BJ (cell line): ENCODE measurements around the gene AOAH. TPM values are rescaled to one million over a fixed set of nuclear protein-coding genes. Genes with fewer than 3 reads are reported as not detected.

ENCODE experiments used
- CTCF ChIA-PET: fragments of 350-600 bp; formaldehyde crosslinking; extraction: SDS; loops from one replicate; lab custom pipeline; 2021; ENCODE audit warnings: antibody characterized with exemption, inconsistent platforms; lab: Yijun Ruan, JAX
- POLR2A ChIA-PET: fragments of 300-600 bp; sonication (Branson Sonifier 250); formaldehyde crosslinking; extraction: SDS; loops from one replicate; lab custom pipeline; 2021; ENCODE audit warnings: antibody characterized with exemption; lab: Charles Lee
- DNase-seq: peaks from one replicate; pipeline ENCODE4 v3.0.0-alpha.2; 2011; ENCODE audit warnings: low read depth
- H3K27me3 ChIP-seq: 2 replicates; pipeline ENCODE4 v1.6.0; 2011; ENCODE audit warnings: low read length; ENCODE audit not compliant: control insufficient read depth, insufficient read depth
- H3K36me3 ChIP-seq: 2 replicates; pipeline ENCODE4 v1.5.1; 2011; ENCODE audit warnings: low read length; ENCODE audit not compliant: control insufficient read depth, insufficient read depth
- H3K4me3 ChIP-seq: 2 replicates; pipeline ENCODE4 v1.5.1; 2011; ENCODE audit warnings: low read depth, mild to moderate bottlenecking, control low read depth, low read length
- polyA plus RNA-seq: library from polyadenylated mRNA; depleted of rRNA; stranded (reverse); fragments of >200 nt; gene quantifications from 2 replicates; pipeline ENCODE4 v1.2.3, GENCODE V29; 2011
- TF ChIP-seq, protein P1 (sequence below): IDR thresholded peaks from 2 replicates; pipeline ENCODE4 v1.5.1; 2011; ENCODE audit warnings: low read depth, mild to moderate bottlenecking, control low read depth, inconsistent platforms, low read length, moderate library complexity; ENCODE audit not compliant: insufficient read depth

Gene AOAH
- polyA plus RNA-seq, 1 experiment = not detected

DNA sequence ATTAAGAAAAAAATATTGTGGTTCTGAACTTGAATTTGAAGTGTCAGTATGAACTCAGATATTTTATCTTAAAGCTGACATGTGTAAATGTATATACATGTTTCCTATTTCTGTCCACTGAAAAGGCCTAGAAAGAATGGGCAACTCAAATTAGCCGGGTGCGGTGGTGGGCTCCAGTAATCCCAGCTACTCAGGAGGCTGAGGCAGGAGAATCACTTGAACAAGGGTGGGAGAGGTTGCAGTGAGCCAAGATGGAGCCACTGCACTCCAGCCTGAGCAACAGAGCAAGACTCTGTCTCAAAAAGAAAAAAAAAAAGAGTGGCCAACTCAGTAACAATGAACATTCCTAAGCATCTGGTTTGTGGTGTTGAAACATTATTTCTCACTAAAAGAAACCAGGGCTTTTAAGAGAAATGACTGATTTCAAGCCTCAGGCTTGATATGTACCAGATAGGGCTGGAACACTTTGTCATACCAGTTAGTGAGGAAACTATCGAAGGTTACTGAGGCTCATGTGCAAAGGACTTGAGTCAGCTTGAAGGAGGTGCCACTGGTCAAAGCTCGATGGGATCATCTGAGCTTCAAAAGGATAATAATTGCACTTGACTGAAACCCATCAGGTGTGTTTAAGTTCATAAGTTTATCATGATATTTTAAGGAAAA lies 40.5 kb downstream of the AOAH start:
- Histone ChIP-seq H3K27me3 (no peaks in the 10 kb centered on the region), H3K36me3 (no peaks in the 10 kb centered on the region), H3K4me3 (no peak overlapping the region)
- CTCF ChIA-PET = interaction anchor here (1.2 to 2.5 kb wide), 2 partner anchors 9 to 13 kb away, joined by 3 to 12 read pairs; no protein-coding TSS in a partner anchor
- POLR2A ChIA-PET = no interaction called here
- TF ChIP-seq, protein P1, sequence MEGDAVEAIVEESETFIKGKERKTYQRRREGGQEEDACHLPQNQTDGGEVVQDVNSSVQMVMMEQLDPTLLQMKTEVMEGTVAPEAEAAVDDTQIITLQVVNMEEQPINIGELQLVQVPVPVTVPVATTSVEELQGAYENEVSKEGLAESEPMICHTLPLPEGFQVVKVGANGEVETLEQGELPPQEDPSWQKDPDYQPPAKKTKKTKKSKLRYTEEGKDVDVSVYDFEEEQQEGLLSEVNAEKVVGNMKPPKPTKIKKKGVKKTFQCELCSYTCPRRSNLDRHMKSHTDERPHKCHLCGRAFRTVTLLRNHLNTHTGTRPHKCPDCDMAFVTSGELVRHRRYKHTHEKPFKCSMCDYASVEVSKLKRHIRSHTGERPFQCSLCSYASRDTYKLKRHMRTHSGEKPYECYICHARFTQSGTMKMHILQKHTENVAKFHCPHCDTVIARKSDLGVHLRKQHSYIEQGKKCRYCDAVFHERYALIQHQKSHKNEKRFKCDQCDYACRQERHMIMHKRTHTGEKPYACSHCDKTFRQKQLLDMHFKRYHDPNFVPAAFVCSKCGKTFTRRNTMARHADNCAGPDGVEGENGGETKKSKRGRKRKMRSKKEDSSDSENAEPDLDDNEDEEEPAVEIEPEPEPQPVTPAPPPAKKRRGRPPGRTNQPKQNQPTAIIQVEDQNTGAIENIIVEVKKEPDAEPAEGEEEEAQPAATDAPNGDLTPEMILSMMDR = no peak
- DNase-seq = no peak

DNA sequence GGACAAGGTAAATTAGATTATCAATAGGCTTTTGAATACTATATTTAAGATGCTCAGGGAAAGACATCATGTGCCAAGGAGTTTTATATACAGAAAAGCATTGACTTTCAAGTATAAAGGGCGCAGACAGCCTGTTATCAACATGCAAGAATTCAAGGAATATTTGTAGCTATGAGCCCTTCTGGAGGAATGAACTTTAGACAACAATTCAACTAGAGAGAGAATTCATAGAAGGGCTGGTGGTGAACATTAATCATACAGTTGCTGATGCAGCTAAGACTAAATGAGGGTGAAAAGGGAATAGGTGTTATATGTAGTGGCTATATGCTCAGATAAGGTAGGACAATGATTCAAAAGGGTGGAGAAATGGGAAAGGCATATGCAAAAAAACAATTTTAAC lies 41.2 kb downstream of the AOAH start:
- no peak for DNase-seq
- no peak overlapping the region for H3K4me3 ChIP-seq
- CTCF ChIA-PET = no interaction called here
- TF ChIP-seq, protein P1 = no peak
- H3K36me3 ChIP-seq = no peaks in the 10 kb centered on the region
- POLR2A ChIA-PET = no interaction called here
- H3K27me3 ChIP-seq = no peaks in the 10 kb centered on the region

DNA sequence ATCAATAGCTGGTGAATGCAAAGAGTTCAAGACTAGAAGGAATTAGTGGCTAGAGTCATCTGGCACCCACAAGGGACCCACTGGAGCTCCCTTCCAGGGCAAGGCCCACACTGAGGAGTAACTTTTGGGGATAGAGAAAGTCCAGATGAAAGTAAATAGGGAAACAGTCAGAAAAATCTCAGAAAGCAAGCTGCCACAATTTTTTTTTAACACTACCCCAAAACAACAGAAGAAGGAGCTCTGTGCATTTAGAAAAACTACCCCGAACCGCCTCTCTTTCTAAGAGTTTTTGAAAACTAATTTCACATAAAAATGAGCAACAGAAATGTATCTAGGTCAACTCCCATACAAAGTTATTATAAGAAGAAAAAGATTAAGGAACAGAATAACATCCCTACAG lies 42.2 kb downstream of the AOAH start:
- Histone ChIP-seq H3K36me3 (no peaks in the 10 kb centered on the region), H3K27me3 (no peaks in the 10 kb centered on the region), H3K4me3 (no peak overlapping the region)
- POLR2A ChIA-PET = no interaction called here
- CTCF ChIA-PET = interaction anchor here (0.7 to 3.2 kb wide), 3 partner anchors 11 to 205 kb away, joined by 3 to 12 read pairs (median 4); no protein-coding TSS in a partner anchor
- no peak for DNase-seq
- TF ChIP-seq, protein P1 = no peak

DNA sequence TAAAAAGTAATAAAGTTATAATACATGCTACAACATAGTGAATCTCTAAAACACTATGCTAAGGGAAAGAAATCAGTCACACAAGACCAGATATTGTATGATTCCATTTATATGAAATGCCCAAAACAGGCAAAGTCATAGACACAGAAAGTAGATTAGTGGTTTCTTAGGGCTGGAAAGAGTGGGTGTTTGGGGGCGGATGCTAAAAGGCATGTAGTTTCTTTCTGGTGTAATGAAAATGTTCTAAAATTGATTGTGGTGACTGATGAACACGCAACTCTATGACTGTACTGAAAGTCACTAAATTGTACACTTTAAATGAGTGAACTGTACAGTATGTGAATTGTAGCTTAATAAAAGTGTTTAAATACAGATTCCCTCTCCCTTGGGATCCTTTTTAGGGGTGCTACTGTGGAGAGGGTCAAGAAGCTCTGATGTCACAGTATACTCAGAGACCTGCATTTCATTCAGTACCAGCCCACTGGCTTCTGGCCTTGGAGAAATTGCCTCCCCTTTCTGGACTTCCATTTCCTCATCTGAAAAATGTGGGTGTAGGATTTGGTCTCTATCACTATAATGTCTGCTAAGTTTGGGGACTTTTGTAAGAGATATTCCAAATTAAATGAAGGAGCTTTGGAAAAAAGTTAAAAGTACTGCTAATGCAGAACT lies 46.4 kb downstream of the AOAH start:
- TF ChIP-seq, protein P1 = no peak
- Histone ChIP-seq H3K27me3 (peaks cover 1% of the 10 kb centered on the region; the same call in 1 of the 2 replicates), H3K4me3 (no peak overlapping the region), H3K36me3 (no peaks in the 10 kb centered on the region)
- CTCF ChIA-PET = interaction anchor here (0.6 to 2.2 kb wide), 5 partner anchors 8 to 926 kb away, joined by 3 to 9 read pairs (median 3); no protein-coding TSS in a partner anchor
- POLR2A ChIA-PET = no interaction called here
- DNase-seq = no peak

DNA sequence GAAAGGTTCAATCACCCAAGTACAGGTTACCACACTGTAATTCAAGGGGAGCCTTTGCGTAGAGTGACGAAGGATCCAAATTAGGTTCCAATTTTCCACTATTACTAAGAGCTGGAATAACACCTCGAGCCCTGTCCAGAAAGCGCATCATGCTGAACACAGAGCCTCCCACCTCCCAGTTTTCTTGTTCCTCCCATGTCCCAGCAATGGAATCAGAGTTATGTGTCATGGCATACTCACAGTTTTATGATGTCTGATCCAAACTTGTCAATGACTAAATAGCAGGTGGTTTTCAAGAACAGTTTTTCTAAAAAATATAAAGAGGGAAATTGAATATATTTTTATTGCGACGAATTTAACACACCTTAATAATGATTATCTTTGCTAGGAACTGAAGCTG lies 50.6 kb downstream of the AOAH start:
- Histone ChIP-seq H3K4me3 (no peak overlapping the region), H3K27me3 (peaks cover 1% of the 10 kb centered on the region; the same call in 1 of the 2 replicates), H3K36me3 (no peaks in the 10 kb centered on the region)
- ChIA-PET POLR2A (no interaction called here), CTCF (interaction anchor here (0.9 to 8.9 kb wide), 4 partner anchors 23 to 233 kb away, joined by 3 to 197 read pairs (median 4); no protein-coding TSS in a partner anchor)
- TF ChIP-seq, protein P1 = no peak
- DNase-seq = no peak
